NCI-H446 (cell line): ENCODE measurements around the gene ZMYND10.
"Not testable (repeated sequence)": the region's sequence is repeated elsewhere in the genome, so short reads cannot be mapped to it uniquely, and the experiment has no call there.

Source experiments
- DNase-seq, 2 experiments: peaks; one replicate each; lab custom pipeline; 2025; lab: John Stamatoyannopoulos, UW

ZMYND10 gene

DNA sequence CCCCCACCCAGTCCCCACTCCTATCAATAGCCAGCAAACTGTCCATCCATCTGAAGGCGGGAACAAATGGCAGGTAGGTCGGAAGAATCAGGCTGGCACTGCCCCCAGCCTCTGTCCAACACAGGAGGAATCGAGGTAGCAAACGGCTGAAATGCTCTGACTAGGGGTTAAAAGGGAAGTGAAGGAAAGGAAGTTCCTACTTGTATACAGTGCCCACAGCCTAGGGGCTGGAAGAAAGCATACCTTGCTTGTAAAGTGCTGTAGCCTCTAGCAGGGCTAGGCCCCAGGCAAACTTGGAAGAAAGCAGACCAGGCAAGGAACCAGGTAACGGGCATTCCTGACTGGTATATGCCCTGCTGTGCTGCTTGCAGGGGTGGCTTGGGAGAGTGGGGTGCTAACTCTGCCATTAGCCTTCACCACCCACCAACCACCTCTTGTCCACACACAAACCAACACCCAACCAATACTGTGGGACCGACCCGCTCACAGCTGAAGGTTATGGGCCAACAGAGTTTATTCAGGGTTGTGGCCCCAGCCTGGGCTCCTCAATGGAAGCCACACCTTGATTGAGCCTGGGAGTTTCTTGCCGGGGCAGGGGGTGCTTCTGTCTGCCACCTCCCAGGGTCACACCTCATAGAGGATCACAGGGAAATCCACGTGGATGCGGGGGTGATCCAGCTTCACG lies 19.9 kb downstream of the ZMYND10 start:
- DNase-seq = no peak

DNA sequence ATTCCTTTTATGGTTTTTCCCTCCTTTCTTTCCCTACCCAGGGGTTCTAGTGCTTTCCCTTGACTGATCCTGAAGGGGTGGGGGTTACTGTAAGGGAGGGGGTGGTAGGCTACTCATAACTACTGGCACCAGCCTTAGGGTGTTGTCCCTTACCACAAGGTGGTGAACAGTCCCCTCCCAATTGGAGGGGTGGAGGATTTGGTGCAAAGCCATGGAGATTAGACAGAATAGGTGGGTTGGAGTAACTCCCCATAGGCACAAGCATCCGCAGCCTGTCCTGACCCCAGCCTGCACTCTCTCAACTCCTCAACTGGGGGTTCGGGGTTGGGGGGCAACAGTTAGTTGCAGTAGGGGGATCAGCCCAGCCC lies 20.4 kb downstream of the ZMYND10 start:
- DNase-seq = no peak

DNA sequence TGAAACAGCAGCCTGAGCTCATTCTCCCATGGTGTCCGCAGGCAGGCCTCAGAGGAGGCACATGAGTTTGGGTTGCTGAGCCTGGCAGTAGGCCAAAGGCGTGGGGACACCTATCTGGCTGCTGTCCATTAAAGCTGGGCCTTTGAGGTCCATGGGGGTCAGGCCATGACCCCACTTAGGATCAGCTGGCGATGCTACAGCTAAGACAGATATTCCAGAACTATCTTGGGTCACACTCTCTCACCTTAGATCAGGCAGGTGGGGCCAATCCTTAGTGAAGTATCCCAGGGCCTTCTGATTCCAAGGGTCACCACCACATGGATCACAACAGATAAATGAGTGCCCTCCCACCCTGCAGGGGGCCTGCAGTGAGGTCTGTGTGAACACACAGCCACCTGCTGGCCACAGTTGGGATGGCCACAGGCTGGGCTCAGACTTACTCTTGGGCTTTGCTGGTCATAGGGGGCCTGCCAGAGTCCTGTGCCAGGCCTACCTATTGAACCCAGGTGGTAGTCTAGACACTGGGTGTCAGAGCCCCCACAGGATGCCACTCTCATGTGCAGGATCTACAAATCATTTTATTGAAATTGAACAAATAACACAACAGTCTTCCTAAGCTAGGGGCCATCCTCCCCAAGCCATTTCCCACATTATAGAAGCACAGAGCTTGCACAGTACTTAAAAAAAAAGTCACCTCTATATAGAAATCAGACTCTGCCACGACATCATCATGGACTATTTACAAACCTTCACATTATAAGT lies 21.0 kb downstream of the ZMYND10 start:
- peak in 1 of 2 experiments; percentile 65 for DNase-seq

DNA sequence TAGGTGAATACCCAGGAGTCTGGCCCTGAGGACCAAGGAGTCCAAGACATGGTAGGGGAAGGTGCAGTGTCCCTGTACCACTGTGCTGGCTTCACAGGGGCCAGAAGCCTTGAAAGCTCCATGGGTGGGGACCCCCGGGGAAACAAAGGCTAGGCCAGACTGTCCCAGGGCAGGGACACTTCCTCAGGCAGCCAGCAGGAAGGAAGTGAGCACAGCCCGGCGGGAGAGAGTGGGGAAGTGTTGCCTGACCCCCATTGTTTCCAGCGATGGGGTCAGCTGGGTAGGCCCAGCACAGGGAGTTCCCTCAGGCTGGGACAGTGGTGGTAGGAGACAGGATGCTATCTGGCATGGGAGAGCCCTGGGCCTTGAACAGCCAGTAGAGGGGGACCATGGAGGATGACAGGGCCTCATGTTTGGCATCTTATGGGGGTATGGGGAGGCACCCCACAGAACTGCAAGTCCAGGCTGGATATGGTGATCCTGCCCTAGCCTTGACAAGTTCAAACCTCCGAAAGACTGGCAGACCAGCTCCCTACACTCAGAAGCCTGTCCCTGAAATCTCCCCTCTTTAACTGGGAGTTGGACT lies 21.8 kb downstream of the ZMYND10 start:
- no peak for DNase-seq

DNA sequence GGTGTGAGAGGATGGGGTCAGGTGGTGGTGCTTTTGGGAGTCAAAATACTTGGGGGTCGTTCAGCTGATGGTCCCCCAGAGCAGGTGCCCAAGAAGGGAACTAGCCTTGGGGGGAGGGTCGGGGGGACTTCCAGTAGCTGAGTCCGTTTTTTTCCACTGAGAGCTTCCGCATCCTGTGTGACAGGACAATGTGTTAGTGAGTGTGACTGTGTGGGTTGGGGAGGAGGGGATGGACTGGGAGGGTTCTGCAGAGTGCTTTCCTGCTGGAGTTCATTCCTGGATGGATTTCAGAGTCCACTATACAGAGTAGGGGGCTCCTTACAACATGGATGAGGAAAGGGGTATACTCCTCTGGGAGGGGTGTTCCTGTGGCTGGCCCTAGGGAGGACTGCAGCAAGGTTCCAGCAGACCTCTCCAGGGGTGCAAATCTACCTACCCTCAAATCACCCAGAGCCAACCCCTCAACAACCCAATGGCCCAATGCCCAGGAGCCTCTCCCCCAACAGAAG lies 22.4 kb downstream of the ZMYND10 start:
- no peak for DNase-seq

DNA sequence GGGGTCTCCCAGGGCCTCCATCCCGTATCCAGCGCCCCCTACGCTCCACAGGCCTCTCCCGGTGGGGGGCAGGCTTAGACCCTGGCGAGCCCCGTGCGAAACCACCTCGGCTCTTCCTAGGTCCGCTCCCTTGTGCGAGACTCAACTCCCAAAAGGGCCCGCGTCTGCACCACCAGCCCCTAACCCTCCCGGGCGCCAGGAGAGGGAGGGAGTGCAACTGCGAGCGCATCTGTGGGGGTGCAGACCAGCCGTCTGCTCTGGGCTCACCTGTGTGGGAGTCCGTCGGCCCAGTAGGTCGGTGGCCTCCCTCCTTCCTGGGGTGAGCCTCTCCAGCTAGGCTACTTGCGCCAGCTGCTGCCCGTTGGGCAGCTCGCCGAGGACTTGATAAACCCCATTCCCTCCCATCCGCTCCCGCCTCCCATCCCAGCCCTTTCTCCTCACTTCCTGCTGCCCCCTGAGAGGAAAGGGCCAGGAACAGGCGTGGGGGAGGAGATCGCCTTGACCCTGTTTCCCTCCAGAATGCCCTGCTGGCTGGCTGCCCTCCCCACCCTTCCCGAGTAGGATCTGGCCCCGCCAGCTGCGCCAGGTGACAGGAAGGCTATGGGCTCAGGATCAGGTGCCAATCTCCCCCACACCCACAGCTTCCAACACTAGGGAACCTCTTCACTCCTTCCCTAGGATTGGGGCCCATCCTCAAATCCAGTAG lies 23.0 kb downstream of the ZMYND10 start, which contains the start of gene HYAL2:
Gene HYAL2 (minus strand): TSS at position 360 of the 706 bp plus-strand sequence. CDS start 2,256 bp downstream, outside the sequence.
- DNase-seq = no peak

DNA sequence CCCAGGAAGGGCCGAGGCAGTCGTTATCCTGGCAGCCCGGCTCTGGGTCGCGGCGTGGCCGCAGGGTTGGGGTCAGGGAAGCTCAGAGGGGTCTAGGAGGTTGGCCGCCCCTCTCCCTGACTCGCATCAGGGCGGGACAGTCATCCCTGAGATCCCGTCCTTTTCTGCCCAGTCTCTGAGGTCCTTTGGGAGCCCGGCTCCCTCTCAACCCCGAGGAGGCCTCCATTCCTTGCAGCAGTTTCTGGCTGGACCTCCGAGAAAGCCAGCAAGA lies 23.5 kb downstream of the ZMYND10 start:
- DNase-seq = no peak

DNA sequence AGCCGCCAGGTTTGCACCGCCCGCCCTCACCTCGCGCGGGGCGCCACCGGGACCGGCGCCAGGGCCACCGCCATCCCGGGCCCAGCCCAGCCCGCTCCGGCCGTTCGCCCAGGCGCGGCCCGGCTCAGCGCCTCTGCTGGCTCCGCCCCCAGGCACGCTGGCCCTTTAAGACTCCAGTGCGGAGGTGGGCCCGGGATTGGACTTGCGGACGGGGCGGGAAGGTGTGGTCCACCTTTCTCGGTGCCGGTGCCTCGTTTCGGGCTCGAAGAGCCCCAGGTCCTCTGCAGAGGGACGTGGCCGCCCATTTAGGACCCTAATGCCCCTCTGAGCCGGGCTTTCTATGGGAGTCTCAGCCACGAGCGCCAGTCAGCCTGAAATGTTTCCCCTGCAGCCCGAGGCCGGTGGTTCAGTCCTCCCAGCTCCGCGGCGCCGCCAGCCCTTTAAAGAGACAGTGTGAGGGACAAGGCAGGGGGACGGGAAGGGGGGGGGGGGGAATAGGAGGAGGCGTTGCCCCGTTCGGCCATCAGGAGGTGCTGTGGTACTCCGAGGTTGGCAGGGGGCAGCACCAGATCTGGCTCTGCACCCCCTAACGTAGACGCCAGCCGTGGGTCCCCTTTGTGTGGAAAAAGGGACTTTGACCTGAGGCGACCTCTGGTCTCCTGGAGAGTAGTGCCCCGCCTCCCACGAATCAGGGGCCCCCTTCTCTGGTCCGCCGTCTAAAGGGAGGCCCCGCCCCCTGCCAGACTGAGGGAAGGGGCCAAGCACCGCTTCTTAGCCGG lies 24.0 kb downstream of the ZMYND10 start:
- peak; percentile 39 to 80 for DNase-seq

DNA sequence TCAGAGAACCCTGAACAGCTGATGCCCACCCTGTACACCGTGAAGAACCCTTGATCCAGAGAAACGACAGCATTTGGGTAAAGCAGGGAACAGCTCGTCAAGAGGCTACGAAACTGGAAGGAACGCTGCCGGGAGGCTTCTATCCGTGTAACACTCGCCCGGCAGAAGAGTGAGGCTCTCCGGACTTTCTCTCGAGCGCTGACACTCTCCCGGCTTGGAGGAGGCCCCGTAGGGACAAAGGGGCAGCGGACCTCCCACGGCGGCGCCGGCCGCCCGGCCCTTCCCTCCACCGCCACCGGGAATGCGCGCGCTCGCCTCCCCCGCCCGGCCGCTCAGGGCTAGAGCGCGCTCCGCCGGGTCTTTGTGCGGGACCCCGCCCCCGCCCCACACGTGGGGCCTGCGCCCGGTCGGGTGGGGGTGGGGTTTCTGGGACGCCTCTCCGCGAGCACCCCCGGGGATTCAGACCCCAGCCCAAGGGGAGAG lies 24.6 kb downstream of the ZMYND10 start:
- DNase-seq = peak in 1 of 2 experiments; percentile 77

DNA sequence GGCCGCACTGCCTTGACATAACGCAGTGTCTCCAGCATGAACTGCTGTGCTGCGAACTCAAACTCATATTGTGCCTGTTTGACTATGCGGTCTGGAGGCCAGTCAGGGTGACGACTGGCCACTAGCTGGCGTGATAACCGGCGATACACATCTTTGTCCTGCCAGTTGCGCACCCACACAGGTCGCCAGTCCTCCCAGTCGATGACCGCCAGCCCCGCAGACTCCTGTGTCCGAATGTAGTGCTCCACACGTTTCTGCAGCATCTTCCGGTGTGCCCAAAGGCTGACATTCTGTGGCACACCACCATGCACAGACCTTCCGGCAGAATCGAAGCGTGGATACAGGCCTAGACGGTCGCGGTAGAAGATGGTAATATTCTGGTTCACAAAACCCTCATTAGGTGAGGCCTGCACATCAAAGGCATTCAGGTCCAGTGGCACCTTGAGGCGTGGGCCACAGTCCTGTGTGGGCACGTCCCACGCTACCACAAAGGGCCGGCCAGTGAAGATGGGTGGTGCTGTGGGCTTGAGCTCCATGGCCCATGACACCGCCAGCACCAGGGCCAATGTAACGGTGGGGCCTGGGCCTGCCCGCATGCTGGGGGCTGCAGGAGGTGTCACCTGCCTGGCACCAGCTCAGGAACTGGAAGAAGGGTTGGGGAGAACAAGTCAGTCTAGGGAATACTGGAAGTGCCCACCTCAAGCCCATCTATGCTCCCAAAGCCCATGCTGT lies 25.5 kb downstream of the ZMYND10 start:
- no peak for DNase-seq

DNA sequence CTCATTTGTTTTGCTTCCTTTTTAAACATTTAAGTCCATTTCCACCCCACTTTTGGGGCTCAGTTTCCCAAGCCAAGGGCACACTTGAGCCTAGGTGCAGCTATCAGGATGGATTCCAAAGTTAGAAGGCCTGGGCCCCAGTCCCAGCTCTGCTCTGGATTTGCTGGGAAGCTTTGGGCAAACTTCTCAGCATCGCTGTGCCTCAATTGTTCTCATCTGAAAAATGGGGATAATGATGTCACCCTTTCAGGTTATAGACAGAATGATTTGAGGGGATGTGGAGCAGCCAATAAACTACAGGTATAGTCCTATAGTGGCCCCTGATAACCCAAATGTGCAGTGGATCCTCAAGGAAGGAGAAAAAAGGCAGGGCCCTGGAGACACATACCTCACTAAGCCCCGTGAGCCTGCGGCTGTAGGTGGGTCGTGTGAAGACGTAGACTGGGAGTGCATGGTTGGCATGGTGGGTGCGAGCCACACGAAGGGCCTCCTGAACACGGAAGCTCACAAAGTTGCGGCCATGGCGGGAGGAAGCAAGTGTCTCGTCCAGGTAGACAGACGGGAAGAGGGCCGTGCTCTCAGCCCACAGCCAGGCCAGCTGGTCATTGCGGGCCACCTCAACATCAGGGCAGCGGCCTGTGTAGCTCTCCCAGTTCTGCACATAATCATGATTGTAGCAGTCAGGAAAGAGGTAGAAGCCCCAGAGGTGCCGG lies 26.2 kb downstream of the ZMYND10 start:
- DNase-seq = no peak

DNA sequence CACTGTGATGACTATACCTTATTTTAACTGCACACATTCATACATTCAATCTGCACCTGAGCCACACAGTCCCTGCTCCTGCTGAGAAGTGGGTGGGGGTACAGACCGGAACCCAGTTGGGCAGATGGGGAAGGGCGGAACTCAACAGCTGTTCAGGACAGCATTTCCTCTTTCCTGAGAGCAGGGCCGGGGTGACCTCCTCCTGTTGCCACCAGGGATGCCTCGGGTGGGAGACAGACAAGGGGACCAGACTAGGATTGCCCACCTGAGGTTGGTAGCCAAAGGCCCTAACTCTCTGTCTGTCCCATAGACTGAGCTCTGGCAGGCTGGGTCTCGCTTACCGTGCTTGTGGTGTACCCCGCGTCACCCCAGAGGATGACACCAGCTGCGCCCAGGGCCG lies 26.9 kb downstream of the ZMYND10 start:
- DNase-seq = no peak

DNA sequence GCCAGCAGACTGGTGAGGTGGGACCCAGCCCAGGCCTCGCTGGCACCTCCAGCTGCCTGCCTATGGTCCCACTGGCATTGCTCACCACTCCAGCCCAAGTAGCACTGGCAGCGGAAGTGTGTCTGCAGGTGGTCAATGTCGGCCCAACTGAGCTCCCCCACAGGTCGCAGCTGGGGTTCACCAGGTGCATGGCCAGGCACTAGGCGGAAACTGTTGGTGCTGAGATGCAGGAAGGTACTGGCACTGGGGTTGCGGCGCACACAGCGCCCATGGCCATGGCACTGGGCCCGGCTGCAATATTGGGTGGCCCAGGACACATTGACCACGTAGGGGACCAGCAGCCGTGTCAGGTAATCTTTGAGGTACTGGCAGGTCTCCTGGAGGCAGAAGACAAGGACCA lies 27.4 kb downstream of the ZMYND10 start:
- no peak for DNase-seq

DNA sequence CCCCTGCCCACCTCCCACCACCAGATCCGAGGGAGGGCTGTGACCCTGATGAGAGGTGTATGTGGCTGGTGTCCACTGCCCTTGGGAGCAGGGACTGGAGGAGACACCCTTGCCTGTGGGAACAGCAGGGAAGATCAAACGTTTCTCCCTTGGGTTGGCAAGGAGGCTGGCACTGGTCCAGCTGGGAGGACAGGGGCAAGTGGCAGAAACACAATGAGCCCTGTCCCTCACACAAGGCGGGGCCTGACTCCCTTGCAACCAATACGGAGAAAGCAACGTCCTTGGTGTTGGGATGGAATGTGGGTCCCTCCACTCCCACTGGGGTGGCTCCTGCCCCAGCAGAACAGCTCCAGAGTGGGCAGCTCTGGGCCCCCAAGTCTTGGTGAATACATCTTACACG lies 28.2 kb downstream of the ZMYND10 start:
- DNase-seq = no peak

DNA sequence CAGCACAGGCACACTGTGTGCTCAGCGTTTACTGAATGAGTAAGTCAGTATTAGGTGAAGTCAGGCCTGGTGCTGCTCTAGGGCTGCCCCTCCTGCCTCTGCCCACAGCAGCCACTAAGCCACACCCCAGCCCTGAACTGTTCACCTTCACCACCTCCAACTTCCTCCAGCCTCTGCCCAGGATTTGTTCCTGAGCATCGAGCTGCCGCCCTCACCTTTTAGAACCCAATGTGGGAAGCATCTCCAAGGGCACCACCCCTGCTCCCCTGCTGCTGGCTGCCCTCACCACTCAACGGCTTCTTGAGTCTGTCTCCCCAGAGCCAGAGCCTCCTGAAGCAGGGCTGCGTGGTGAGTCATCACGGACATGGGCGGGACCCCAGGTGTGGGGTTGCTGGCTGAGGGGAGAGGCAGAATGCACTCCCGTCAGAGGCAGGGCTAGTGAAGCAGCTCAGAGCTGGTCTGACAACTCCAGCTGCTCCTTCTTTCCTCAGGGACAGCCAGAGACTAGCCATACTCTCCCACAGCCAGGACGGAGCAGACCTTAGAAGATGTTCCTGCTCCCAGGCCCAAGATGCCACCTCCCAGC lies 28.8 kb downstream of the ZMYND10 start:
- DNase-seq = no peak

DNA sequence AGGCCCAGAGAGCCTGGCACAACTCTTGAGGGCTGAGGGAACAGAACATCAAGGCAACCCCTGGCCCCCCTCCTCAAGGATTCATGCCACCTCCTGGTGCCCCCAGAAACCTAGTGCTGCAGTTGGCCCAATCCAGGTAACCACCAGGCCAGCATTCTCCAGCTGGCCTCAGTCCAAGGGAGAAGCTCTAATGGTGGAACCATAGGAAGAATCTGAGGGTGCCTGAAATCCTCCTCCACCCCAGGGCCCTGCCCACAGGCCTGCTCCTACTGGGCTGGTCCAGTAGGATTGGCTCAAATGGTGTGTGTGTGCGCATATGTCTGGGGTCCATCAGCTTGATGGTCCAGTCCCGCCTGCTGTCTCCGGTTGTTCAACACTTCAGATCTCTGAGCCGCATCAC lies 30.7 kb downstream of the ZMYND10 start:
- no peak for DNase-seq

DNA sequence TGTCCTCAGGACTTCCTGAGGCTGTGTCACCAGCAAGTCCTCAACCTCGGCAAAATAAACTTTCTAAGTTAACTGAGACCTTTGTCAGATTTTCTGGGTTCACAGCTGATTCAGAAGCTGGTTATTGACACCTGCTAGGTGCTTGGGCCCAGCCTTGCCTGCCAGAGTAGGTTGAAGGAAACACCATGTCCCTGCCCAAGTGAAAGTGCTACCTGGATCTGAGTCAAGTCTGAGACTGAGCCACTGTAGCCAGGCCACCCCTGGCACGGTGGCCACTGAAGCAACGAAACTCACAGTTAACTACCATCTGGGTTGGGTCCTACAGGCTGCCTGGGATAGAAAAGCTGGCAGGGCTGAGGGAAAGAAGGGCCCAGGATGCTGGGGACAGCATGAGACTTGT lies 31.2 kb downstream of the ZMYND10 start:
- no peak for DNase-seq

DNA sequence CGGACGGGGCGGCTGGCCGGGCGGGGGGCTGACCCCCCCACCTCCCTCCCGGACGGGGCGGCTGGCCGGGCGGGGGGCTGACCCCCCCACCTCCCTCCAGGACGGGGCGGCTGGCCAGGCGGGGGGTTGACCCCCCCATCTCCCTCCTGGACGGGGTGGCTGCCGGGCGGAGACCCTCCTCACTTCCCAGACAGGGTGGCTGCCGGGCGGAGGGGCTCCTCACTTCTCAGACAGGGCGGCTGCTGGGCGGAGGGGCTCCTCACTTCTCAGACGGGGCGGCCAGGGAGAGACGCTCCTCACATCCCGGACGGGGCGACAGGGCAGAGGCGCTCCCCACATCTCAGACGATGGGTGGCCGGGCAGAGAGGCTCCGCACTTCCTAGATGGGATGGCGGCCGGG lies 33.5 kb downstream of the ZMYND10 start:
- DNase-seq = not testable (repeated sequence)

DNA sequence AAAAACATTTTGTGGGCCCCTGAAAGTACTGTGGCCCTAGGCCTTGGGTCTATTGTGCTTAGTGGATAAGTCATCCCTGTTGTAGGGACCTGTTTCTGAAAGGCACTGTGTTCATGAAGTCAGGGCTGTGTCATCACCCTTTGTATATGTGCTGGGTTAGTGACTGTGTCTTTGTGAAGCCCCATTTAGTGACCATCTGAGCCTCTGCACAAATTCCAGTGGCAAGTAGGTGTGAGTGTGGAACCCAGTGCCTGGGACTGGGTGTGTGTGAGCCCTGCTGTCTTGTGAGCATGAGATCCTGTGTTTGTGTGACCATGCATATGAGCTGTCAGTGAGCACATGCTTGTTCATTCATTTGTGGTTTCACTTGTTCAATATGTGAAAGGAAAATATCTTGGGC lies 40.9 kb downstream of the ZMYND10 start:
- no peak for DNase-seq
